Measurements from ENCODE around the gene C11orf42. TPM values are rescaled to one million over a fixed set of nuclear protein-coding genes. Genes with fewer than 3 reads are reported as not detected.

The C11orf42 gene
- total and polyA plus RNA-seq, 4 donors: not detected

DNA sequence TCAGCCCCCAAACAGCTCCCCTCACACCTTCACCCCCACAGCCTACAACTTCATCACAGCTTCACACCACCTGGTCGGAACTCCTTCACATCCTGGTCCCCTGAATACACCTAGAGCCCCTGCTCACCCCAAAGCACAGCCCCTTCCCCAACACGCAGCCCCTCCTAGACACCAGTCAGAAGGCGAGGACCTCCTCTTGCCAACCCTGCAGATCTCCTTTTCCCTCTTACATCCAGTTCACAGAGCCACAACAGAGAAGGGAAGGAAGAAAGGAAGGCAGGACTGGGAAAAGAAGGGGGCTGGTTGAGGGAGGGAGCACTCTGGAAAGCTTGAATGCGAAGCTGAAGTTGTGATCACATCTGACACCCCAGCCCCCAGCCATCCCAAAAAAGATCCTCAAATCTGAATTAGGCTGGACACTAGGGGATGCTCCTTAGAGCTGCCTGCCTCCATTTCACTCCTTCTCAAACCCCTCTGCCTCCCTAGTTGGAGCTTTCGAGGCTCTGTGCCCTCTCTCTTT lies 54.9 kb downstream of the C11orf42 start:
- Histone ChIP-seq H3K4me3 (ENCODE audit: low read depth in 1 of 3, low read length in 3 of 3) (no peak overlapping the region), H3K27ac (ENCODE audit: low read depth in 1 of 2, low read length in 2 of 2) (no peak overlapping the region), H3K4me1 (ENCODE audit: control insufficient read depth in 4 of 4, insufficient read depth in 4 of 4, low read length in 3 of 4) (peaks cover 3 to 10% (median 7%) of the 10 kb centered on the region in 4 donors), H3K27me3 (ENCODE audit: control insufficient read depth in 4 of 4, insufficient read depth in 4 of 4, low read length in 3 of 4) (peaks cover 0 to 22% (median 13%) of the 10 kb centered on the region in 4 donors), H3K9ac (ENCODE audit: low read depth in 1 of 2, low read length in 2 of 2) (no peak overlapping the region), H3K9me3 (ENCODE audit: control insufficient read depth in 4 of 4, low read length in 3 of 4) (no peaks in the 10 kb centered on the region), H3K36me3 (ENCODE audit: control insufficient read depth in 4 of 4, insufficient read depth in 3 of 4, low read depth in 1 of 4, low read length in 3 of 4) (no peaks in the 10 kb centered on the region)
- TF ChIP-seq NR2F2 (IDR thresholded peaks at IDR 0.05) (no peak), FOXA2 (IDR thresholded peaks at IDR 0.05) (no peak), EGR1 (IDR thresholded peaks at IDR 0.05; ENCODE audit: low read depth in 2 of 2) (no peak), SP1 (IDR thresholded peaks at IDR 0.05) (no peak), YY1 (IDR thresholded peaks at IDR 0.05) (no peak), HNF4A (conservative IDR thresholded peaks at IDR 0.05) (no peak), RXRA (IDR thresholded peaks at IDR 0.05) (no peak), GABPA (IDR thresholded peaks at IDR 0.05 in 1 of 2, conservative IDR thresholded peaks at IDR 0.05 in 1 of 2) (no peak), JUND (IDR thresholded peaks at IDR 0.05) (no peak)
- TF ChIP-seq, protein P1, sequence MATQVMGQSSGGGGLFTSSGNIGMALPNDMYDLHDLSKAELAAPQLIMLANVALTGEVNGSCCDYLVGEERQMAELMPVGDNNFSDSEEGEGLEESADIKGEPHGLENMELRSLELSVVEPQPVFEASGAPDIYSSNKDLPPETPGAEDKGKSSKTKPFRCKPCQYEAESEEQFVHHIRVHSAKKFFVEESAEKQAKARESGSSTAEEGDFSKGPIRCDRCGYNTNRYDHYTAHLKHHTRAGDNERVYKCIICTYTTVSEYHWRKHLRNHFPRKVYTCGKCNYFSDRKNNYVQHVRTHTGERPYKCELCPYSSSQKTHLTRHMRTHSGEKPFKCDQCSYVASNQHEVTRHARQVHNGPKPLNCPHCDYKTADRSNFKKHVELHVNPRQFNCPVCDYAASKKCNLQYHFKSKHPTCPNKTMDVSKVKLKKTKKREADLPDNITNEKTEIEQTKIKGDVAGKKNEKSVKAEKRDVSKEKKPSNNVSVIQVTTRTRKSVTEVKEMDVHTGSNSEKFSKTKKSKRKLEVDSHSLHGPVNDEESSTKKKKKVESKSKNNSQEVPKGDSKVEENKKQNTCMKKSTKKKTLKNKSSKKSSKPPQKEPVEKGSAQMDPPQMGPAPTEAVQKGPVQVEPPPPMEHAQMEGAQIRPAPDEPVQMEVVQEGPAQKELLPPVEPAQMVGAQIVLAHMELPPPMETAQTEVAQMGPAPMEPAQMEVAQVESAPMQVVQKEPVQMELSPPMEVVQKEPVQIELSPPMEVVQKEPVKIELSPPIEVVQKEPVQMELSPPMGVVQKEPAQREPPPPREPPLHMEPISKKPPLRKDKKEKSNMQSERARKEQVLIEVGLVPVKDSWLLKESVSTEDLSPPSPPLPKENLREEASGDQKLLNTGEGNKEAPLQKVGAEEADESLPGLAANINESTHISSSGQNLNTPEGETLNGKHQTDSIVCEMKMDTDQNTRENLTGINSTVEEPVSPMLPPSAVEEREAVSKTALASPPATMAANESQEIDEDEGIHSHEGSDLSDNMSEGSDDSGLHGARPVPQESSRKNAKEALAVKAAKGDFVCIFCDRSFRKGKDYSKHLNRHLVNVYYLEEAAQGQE (IDR thresholded peaks at IDR 0.05): no peak
- TF ChIP-seq, protein P2, sequence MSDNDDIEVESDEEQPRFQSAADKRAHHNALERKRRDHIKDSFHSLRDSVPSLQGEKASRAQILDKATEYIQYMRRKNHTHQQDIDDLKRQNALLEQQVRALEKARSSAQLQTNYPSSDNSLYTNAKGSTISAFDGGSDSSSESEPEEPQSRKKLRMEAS (IDR thresholded peaks at IDR 0.05): no peak
- TF ChIP-seq, protein P3, sequence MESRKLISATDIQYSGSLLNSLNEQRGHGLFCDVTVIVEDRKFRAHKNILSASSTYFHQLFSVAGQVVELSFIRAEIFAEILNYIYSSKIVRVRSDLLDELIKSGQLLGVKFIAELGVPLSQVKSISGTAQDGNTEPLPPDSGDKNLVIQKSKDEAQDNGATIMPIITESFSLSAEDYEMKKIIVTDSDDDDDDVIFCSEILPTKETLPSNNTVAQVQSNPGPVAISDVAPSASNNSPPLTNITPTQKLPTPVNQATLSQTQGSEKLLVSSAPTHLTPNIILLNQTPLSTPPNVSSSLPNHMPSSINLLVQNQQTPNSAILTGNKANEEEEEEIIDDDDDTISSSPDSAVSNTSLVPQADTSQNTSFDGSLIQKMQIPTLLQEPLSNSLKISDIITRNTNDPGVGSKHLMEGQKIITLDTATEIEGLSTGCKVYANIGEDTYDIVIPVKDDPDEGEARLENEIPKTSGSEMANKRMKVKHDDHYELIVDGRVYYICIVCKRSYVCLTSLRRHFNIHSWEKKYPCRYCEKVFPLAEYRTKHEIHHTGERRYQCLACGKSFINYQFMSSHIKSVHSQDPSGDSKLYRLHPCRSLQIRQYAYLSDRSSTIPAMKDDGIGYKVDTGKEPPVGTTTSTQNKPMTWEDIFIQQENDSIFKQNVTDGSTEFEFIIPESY (IDR thresholded peaks at IDR 0.05): no peak
- DNase-seq (ENCODE audit: low spot score): no peak
- WGBS: 44% methylated on average over 5 of the region's 5 CpGs

Other genes starting within 250 kb of the C11orf42 start
- gene OR56A5, start 237.1 kb upstream of the C11orf42 start, total RNA-seq: not detected
- not detected for gene OR56A5, start 237.1 kb upstream of the C11orf42 start, polyA plus RNA-seq
- gene OR52L1, start 218.6 kb upstream of the C11orf42 start, total RNA-seq: under 1 TPM in 1 of 2 donors, not detected in 1; 0.08 TPM
- gene OR52L1, start 218.6 kb upstream of the C11orf42 start, polyA plus RNA-seq: not detected
- under 1 TPM in 1 of 2 donors, not detected in 1; 0.05 TPM for gene OR56A4, start 198.6 kb upstream of the C11orf42 start, total RNA-seq
- gene OR56A4, start 198.6 kb upstream of the C11orf42 start, polyA plus RNA-seq: not detected
- gene OR56A1, start 174.8 kb upstream of the C11orf42 start, total RNA-seq: under 1 TPM; under 0.01 TPM
- gene OR56A1, start 174.8 kb upstream of the C11orf42 start, polyA plus RNA-seq: not detected
- not detected for gene OR56B4, start 97.9 kb upstream of the C11orf42 start, total RNA-seq
- gene OR56B4, start 97.9 kb upstream of the C11orf42 start, polyA plus RNA-seq: not detected
- under 1 TPM in 1 of 2 donors, not detected in 1; 0.33 TPM for gene OR52B2, start 35.2 kb upstream of the C11orf42 start, total RNA-seq
- not detected for gene OR52B2, start 35.2 kb upstream of the C11orf42 start, polyA plus RNA-seq
- gene OR52W1, start 6.3 kb upstream of the C11orf42 start, total RNA-seq: not detected
- not detected for gene OR52W1, start 6.3 kb upstream of the C11orf42 start, polyA plus RNA-seq
- 10 to 100 TPM; 12.3 to 21.2 TPM for gene FHIP1B, start 29.1 kb downstream of the C11orf42 start, total RNA-seq
- 10 to 100 TPM; 16.4 to 17.4 TPM for gene FHIP1B, start 29.1 kb downstream of the C11orf42 start, polyA plus RNA-seq
- not detected for gene CNGA4, start 33.5 kb downstream of the C11orf42 start, total RNA-seq
- under 1 TPM in 1 of 2 donors, not detected in 1; 0.09 TPM for gene CNGA4, start 33.5 kb downstream of the C11orf42 start, polyA plus RNA-seq
- gene CCKBR, start 54.3 kb downstream of the C11orf42 start, total RNA-seq: not detected
- gene CCKBR, start 54.3 kb downstream of the C11orf42 start, polyA plus RNA-seq: not detected
- 1 to 10 TPM; 4.0 to 4.4 TPM for gene CAVIN3, start 114.9 kb downstream of the C11orf42 start, total RNA-seq
- 10 to 100 TPM in 1 of 2 donors, 1 to 10 TPM in 1; 2.5 to 13.9 TPM for gene CAVIN3, start 114.9 kb downstream of the C11orf42 start, polyA plus RNA-seq
- 10 to 100 TPM; 15.4 to 25.9 TPM for gene SMPD1, start 184.9 kb downstream of the C11orf42 start, total RNA-seq
- 10 to 100 TPM; 65.0 to 91.6 TPM for gene SMPD1, start 184.9 kb downstream of the C11orf42 start, polyA plus RNA-seq
- gene APBB1, start 213.5 kb downstream of the C11orf42 start, total RNA-seq: 1 to 10 TPM; 8.1 to 8.6 TPM
- gene APBB1, start 213.5 kb downstream of the C11orf42 start, polyA plus RNA-seq: 1 to 10 TPM; 2.5 to 4.5 TPM
- gene HPX, start 235.4 kb downstream of the C11orf42 start, total RNA-seq: 1,000 to 10,000 TPM; 2,251 to 9,224 TPM
- gene HPX, start 235.4 kb downstream of the C11orf42 start, polyA plus RNA-seq: 1,000 to 10,000 TPM; 5,349 to 6,171 TPM